ENCODE measurements around the gene GOLGA6L10.
"Not testable (repeated sequence)": the region's sequence is repeated elsewhere in the genome, so short reads cannot be mapped to it uniquely, and the experiment has no call there.

GRCh38 chr15:82338573-82338972, 10.7 kb downstream of the GOLGA6L10 start:
- TF ChIP-seq, protein P1, sequence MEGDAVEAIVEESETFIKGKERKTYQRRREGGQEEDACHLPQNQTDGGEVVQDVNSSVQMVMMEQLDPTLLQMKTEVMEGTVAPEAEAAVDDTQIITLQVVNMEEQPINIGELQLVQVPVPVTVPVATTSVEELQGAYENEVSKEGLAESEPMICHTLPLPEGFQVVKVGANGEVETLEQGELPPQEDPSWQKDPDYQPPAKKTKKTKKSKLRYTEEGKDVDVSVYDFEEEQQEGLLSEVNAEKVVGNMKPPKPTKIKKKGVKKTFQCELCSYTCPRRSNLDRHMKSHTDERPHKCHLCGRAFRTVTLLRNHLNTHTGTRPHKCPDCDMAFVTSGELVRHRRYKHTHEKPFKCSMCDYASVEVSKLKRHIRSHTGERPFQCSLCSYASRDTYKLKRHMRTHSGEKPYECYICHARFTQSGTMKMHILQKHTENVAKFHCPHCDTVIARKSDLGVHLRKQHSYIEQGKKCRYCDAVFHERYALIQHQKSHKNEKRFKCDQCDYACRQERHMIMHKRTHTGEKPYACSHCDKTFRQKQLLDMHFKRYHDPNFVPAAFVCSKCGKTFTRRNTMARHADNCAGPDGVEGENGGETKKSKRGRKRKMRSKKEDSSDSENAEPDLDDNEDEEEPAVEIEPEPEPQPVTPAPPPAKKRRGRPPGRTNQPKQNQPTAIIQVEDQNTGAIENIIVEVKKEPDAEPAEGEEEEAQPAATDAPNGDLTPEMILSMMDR (IDR thresholded peaks at IDR 0.05), result not testable (repeated sequence)
- not testable (repeated sequence) for TF ChIP-seq POLR2A (IDR thresholded peaks at IDR 0.05)
